Esophagus squamous epithelium (tissue), 4 donors: ENCODE results near the gene TUBB2B.

ENCODE experiments used
- CTCF ChIP-seq, 6 experiments: fragments of 450-650 bp in 4 of 6; fragments of 200-600 bp in 2 of 6; sonication (generic) in 2 of 6; IDR thresholded peaks; one replicate each; pipeline ENCODE4 v1.5.1; 2016 to 2019; ENCODE audit warnings: antibody characterized with exemption in 6 of 6, mild to moderate bottlenecking in 4 of 6, moderate library complexity in 4 of 6
- POLR2A ChIP-seq, 4 donors: fragments of 450-650 bp; IDR thresholded peaks; one replicate each; pipeline ENCODE4 v1.6.1; 2017; ENCODE audit warnings: antibody characterized with exemption in 4 of 4, mild to moderate bottlenecking in 4 of 4, moderate library complexity in 3 of 4

- no peak for TF ChIP-seq CTCF (IDR thresholded peaks at IDR 0.05)
- TF ChIP-seq POLR2A (IDR thresholded peaks at IDR 0.05), result no peak
These were observed 32.7 kb downstream of the TUBB2B start for GRCh38 chr6:3194535-3195419.
